Glomerular visceral epithelial cell (primary cell): ENCODE data around the gene WWOX.

Experiments
- DNase-seq: peaks from one replicate; pipeline ENCODE4 v3.0.0-alpha.2; 2016; ENCODE audit errors: extremely low spot score

WWOX gene

DNA sequence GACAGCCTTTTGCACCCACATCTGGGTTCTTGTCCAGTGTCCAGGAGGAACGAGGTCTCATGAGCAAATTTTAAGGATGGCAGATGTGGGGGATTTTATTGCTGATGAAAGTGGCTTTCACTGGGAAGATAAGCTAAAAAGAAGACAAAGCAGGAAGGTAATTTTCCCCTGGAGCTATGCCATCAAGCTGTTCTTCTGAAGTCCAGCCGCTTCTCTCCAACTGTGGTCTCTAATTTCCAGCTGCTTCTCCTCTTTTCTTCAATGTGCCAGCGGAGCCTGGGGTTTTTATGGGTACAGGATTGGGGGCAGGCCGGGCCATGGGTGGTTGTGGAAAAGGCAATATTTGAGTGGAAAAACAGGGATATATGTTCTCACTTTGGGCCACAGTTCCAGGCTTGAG lies 430.8 kb downstream of the WWOX start:
- DNase-seq, result no peak

GRCh38 chr16:78535098-78535497 lies 435.6 kb downstream of the WWOX start:
- no peak for DNase-seq

GRCh38 chr16:78537511-78537910 lies 438.1 kb downstream of the WWOX start:
- DNase-seq, result no peak

DNA sequence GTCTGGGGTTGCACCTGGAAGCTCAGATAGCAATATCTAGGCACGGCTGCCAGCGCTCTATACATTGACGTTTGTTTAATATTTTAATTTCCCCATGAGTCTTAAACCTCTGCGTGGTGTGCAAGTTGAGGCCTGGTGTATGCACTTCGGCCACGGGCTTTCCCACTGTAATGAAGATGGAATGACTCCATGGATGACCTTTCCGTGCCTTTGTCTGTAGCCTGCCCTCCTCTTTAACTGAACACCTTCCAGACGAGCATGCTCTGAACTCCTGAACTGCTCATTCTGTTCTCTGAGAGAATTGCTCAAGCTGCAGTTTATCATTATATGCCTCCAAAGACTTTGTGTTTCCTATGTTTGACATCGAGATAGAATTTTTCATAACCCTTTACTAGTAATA lies 438.8 kb downstream of the WWOX start:
- no peak for DNase-seq

- no peak for DNase-seq
Observed at GRCh38 chr16:78538919-78539318, 439.5 kb downstream of the WWOX start.

DNA sequence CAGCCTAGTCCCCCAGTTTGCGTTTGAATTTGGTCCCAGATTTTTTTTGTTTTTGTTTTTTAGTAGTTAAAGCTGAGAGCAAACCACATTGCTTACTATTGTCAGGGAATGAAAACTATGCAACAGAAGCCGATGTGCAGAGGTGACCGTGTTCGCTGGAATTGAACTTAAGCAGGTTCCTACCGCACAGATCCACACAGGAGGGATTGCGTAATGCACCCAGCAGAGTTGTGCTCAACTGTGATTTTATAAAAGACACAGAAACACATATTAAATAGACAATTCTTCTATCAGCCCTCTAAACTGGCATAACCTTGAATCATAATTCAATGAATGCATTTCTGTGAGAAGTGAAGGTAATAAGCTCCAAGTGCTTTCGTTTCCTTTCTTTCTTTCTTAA lies 443.0 kb downstream of the WWOX start:
- no peak for DNase-seq

GRCh38 chr16:78543023-78543422 lies 443.6 kb downstream of the WWOX start:
- DNase-seq, result no peak

- DNase-seq, result no peak
Observed at GRCh38 chr16:78549366-78549765, 449.9 kb downstream of the WWOX start.

DNA sequence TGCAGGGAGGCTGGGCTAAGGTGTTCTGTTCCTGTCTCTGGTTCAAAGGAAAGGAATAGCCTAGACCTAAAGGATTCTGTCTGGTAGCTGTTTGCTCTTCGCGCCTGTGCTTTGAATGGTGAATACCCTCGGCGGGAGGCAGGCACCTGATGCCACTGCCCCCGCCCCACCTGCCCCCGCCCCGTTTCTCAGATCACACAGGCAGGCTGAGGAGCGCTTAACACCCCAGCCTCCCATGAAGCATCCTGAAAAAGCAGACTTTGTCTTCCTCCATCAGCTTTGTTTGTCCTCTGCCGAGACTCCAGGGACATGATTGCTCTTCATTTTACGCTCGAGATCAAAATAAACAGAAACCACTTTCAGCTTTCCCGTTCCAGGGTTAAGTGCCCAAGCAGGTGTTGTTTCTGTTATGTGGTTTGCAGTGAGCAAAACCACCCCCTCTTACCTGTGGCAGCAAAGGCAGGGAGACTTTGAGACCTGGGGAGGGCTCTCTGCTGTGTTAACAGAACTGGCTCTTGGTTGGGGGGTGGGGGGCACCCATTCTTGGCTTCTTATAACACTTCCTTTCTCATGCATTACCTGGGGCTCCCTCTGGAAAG lies 452.1 kb downstream of the WWOX start:
- DNase-seq, result no peak

- DNase-seq, result no peak
Observed at GRCh38 chr16:78552106-78552675, 452.7 kb downstream of the WWOX start.

GRCh38 chr16:78552716-78553115 lies 453.3 kb downstream of the WWOX start:
- no peak for DNase-seq

- no peak for DNase-seq
Observed at GRCh38 chr16:78553268-78554039, 454.0 kb downstream of the WWOX start.

DNA sequence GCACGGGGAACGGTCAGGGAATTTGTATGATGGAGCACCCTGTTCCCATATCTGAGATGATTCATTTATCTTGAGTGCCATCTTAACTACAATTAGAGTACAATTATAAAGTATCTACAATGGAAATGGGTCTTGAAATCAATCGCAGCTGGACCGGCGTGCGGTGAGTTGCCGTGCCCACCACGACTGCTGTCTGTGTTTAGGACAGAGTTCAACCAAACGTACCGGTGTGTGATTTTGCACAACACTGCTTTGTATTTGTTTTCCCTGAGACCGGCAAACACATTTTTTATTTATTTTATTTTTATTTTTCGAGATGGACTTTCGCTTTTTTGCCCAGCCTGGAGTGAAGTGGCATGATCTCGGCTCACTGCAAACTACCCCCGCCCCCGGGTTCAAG lies 457.0 kb downstream of the WWOX start:
- no peak for DNase-seq

DNA sequence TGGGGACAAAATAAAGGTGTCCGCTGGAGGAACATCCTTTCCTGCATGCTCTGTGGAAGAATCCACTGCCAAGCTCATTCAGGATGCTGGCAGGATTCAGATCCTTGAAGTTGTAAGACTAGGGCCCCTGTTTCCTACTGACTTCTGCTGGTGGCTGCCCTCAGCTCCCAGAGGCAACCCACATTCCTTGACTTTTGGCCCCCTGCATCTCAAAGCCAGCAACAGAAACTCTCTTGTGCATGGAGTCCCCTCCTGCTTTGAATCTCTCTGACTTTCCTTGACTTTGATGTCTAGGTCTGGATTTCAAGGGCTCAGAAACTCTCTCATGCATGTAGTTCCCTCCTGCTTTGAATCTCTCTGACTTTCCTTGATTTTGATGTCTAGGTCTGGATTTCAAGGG lies 461.5 kb downstream of the WWOX start:
- no peak for DNase-seq

GRCh38 chr16:78562111-78562510 lies 462.7 kb downstream of the WWOX start:
- DNase-seq, result no peak

- no peak for DNase-seq
Observed at GRCh38 chr16:78562650-78563049, 463.2 kb downstream of the WWOX start.

- no peak for DNase-seq
Observed at GRCh38 chr16:78563905-78564304, 464.5 kb downstream of the WWOX start.

- DNase-seq, result no peak
Observed at GRCh38 chr16:78566397-78567073, 467.1 kb downstream of the WWOX start.

GRCh38 chr16:78570399-78571141 lies 471.1 kb downstream of the WWOX start:
- no peak for DNase-seq

GRCh38 chr16:78571434-78571833 lies 472.0 kb downstream of the WWOX start:
- DNase-seq, result no peak

DNA sequence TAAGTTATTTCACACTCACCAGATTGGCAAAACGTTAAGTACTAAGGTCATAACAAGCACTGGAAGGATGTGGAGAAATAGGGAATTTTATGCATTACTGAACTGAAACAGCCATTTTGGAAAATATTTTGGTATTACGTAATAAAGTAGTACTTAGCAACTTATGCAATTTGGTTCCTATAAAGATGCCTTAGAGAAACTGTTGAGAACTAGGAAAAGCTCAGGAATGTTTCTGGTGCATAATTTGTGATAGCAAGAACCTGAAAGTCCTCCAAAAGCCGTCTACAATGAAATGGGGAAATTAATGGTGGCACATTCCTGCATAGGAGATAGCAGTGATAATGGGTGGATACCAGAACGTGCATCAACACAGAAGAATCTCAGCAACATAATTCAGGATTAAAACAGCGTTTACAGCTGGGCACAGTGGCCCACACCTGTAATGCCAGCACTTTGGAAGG lies 472.5 kb downstream of the WWOX start:
- DNase-seq, result no peak

DNA sequence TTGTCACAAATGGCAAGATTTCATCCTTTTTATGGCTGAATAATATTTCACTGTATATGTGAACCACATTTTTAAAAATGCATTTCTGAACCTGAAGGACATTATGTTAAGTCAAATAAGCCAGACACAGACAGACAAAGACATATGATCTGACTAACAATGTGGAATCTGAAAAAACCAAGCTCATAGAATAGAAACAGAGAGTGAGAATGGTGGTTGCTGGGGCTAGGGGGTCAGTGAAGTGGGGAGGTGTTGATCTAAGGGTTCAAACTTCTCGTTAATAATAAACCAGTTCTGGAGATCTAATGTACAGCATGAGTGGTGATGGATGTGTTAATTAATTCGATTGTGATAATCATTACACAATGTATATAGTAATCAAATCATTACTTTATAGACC lies 475.1 kb downstream of the WWOX start:
- DNase-seq, result no peak
